HG03159 (cell line): ENCODE measurements around the gene TIMM23B.
"Not testable (repeated sequence)": the region's sequence is repeated elsewhere in the genome, so short reads cannot be mapped to it uniquely, and the experiment has no call there.

ENCODE experiments used
- ATAC-seq: cut with Tn5 transposase; IDR thresholded peaks from one replicate; pipeline ENCODE4 v1.9.1; 2021; ENCODE audit warnings: mild to moderate bottlenecking, moderate library complexity; ENCODE audit not compliant: unreplicated experiment

Gene TIMM23B

DNA sequence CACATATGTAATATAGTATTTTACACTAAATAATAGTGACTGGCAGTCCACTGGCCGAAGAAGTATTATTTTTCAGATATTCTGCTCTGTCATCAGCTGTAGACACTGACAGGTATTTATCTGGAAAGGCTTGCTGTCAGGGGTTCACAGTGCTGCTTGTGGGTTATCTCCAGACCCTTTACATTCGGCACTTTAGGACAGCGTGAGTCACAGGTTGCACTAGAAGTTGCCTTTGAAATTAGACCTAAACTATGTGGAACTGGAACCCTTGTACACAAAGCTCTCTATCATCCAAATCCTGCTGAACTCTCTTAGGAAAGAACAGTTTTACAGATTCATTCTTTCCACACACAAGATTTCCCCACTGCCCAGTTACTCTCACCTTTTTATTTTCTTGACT lies 30.2 kb downstream of the TIMM23B start:
- not testable (repeated sequence) for ATAC-seq

DNA sequence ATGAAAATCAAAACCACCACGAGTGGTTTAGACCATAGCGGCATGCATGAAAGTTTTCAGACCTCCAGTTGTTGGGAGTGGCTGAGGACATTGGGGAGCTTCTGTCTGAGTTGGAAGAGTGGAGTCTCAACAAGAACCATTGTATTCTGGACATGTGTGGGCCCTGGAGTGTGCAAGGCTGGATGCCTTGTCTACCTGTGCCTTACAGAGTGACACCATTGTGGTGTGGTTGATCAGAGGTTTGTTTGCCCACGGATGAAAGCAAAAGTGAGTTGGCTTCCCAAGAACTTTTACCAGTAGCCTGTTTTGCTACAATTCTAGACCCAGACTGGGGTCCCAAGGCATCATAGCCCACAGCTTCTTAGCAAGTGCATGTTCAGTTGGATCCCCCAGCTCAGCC lies 35.9 kb downstream of the TIMM23B start:
- ATAC-seq: not testable (repeated sequence)

- not testable (repeated sequence) for ATAC-seq
These were observed 45.4 kb downstream of the TIMM23B start for GRCh38 chr10:49987207-49987606.

- ATAC-seq: not testable (repeated sequence)
These were observed 46.5 kb downstream of the TIMM23B start, which contains the start of gene AGAP6 for GRCh38 chr10:49988376-49988775. AGAP6 (plus strand) TSS chr10:49988406; CDS start chr10:49988716, 310 bp downstream.

- ATAC-seq: not testable (repeated sequence)
These were observed 53.5 kb downstream of the TIMM23B start for GRCh38 chr10:49995321-49995720.

- not testable (repeated sequence) for ATAC-seq
These were observed 72.2 kb downstream of the TIMM23B start for GRCh38 chr10:50014024-50014423.

DNA sequence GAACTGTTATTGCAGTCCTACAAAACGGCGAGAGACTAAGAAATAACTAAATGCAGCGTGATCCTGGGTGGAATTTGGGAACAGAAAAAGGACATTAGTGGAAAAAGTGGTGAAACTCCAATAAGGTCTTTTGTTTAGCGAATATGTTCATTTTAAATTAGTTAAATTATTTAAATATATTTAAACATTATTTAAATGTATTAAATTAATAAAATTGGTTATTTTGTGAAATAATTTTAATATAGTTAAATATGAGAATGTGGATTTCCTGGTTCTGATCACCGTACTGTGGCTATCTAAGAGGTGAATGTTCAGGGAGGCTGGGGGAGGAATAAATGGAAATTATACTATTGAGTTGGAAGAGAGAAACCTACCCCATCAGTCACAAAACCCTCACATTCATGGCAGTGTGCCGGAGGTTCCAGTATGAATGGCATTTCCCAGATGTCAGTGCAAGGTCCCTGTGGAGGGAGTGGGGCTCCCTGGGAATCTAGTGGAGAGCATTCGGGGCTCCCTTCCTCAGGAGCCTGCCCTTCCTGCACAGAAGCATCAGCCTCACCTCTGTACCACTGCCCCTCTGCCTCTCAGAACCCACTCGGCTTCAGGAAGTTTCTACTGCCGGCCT lies 73.9 kb downstream of the TIMM23B start:
- ATAC-seq: not testable (repeated sequence)

DNA sequence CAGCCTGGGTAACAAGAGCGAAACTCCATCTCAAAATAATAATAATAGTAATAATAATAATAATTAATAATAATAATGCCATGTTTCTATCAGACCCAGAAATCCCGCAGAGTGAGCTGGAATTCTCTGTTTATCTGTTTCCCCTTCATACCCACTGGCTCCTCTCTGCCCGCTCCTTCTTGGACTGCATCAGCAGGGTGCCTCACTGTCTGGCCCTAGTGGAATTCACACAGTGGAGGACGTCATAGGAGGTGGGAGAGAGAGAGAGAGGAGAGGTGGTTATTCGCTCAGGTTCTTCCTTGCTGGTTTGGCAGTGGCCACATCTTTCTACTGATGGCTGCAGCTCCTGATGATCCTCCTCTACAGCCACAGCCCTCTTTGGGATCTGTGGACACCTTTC lies 75.1 kb downstream of the TIMM23B start:
- ATAC-seq: not testable (repeated sequence)

- ATAC-seq: not testable (repeated sequence)
These were observed 75.8 kb downstream of the TIMM23B start for GRCh38 chr10:50017646-50018045.

DNA sequence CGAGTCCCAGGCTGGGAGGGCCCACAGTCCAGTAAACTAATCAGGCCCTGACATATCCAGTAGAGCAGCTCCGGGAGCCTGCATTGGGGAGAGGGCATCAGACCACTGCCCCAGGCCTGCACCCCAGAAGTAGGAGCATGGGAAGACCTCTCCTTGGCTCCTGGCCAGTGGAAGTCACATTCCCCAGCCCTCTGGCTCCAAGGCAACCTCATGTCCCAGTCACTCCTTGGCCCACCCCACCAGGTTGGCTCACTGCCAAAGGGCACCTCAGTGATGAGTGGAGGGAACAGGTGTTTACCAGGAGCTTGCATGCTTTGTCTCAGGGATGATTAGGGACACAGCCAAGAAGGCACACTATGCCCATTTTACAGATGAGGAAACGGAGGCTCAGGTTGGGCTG lies 77.4 kb downstream of the TIMM23B start:
- not testable (repeated sequence) for ATAC-seq

DNA sequence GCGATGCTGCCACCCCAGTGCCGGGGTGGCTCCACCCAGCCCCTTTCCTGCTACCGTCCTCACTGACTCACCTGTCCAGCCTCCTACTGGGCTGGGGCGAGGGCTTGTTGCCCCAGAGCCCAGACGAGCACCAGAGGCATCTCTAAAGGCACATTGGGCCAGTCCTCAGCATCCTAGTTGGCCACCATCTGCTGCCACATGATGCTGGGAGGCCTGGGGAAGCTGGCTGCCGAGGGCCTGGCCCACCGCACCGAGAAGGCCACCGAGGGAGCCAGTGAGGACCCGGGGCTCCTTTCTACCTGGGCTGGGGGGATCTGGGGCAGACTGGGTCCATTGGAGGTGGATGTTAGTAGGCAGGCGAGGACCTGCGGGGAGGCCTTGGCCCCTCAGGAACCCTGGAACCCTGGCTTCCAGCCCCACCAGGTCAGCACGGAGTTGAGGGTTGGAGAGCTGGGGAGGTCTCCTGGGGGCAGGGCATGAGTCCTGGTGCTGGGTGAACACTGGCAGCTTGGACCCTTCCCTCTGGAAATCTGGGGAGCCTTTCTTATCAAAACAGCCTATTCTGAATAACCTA lies 78.7 kb downstream of the TIMM23B start:
- ATAC-seq: not testable (repeated sequence)

GRCh38 chr10:50021646-50022045 lies 79.8 kb downstream of the TIMM23B start:
- no peak for ATAC-seq
